ENCODE data around the gene DAW1.
A peak's percentile ranks its signal among the peaks of the same experiment; 100 is the strongest.
"Not testable (repeated sequence)": the region's sequence is repeated elsewhere in the genome, so short reads cannot be mapped to it uniquely, and the experiment has no call there.

The DAW1 gene

GRCh38 chr2:227903381-227903780, 31.9 kb downstream of the DAW1 start:
- no peak for DNase-seq (ENCODE audit: low read depth, low spot score)
- no peak overlapping the region for H3K27ac ChIP-seq

- DNase-seq (ENCODE audit: low read depth, low spot score), result no peak
- no peak overlapping the region for H3K27ac ChIP-seq
Measured at GRCh38 chr2:227906991-227907390, 35.6 kb downstream of the DAW1 start.

GRCh38 chr2:227908266-227909054, 37.0 kb downstream of the DAW1 start:
- H3K27ac ChIP-seq, result no peak overlapping the region
- DNase-seq (ENCODE audit: low read depth, low spot score), result peak; percentile 18

- DNase-seq (ENCODE audit: low read depth, low spot score), result no peak
Measured at GRCh38 chr2:227914362-227914761, 42.9 kb downstream of the DAW1 start.

GRCh38 chr2:227921648-227922047, 50.2 kb downstream of the DAW1 start:
- no peak for DNase-seq (ENCODE audit: low read depth, low spot score)

More at GRCh38 chr2:227914362-227914761, 42.9 kb downstream of the DAW1 start:
- no peak overlapping the region for H3K27ac ChIP-seq

GRCh38 chr2:227932001-227932400, 60.6 kb downstream of the DAW1 start:
- DNase-seq (ENCODE audit: low read depth, low spot score), result no peak
- no peak overlapping the region for H3K27ac ChIP-seq

More at GRCh38 chr2:227921648-227922047, 50.2 kb downstream of the DAW1 start:
- no peak overlapping the region for H3K27ac ChIP-seq

- DNase-seq (ENCODE audit: low read depth, low spot score), result no peak
- H3K27ac ChIP-seq, result no peak overlapping the region
Measured at GRCh38 chr2:227932403-227932802, 61.0 kb downstream of the DAW1 start.

- no peak overlapping the region for H3K27ac ChIP-seq
- no peak for DNase-seq (ENCODE audit: low read depth, low spot score)
Measured at GRCh38 chr2:227933884-227934283, 62.5 kb downstream of the DAW1 start.

- DNase-seq (ENCODE audit: low read depth, low spot score); H3K27ac ChIP-seq: not testable (repeated sequence)
Measured at GRCh38 chr2:227936249-227936648, 64.8 kb downstream of the DAW1 start.

GRCh38 chr2:227939271-227940027, 68.0 kb downstream of the DAW1 start:
- no peak overlapping the region for H3K27ac ChIP-seq
- DNase-seq (ENCODE audit: low read depth, low spot score), result peak; percentile 2

- no peak overlapping the region for H3K27ac ChIP-seq
- DNase-seq (ENCODE audit: low read depth, low spot score), result no peak
Measured at GRCh38 chr2:227942021-227942420, 70.6 kb downstream of the DAW1 start.

GRCh38 chr2:227942965-227943364, 71.5 kb downstream of the DAW1 start:
- DNase-seq (ENCODE audit: low read depth, low spot score), result no peak
- no peak overlapping the region for H3K27ac ChIP-seq

- DNase-seq (ENCODE audit: low read depth, low spot score), result no peak
- H3K27ac ChIP-seq, result no peak overlapping the region
Measured at GRCh38 chr2:227960317-227960716, 88.9 kb downstream of the DAW1 start.

GRCh38 chr2:227971619-227972230, 100.3 kb downstream of the DAW1 start:
- DNase-seq (ENCODE audit: low read depth, low spot score), result no peak
- no peak overlapping the region for H3K27ac ChIP-seq

GRCh38 chr2:227973241-227973640, 101.8 kb downstream of the DAW1 start:
- H3K27ac ChIP-seq, result no peak overlapping the region
- DNase-seq (ENCODE audit: low read depth, low spot score), result no peak
